RWPE1 (cell line): ENCODE data around the gene TMEM145.

Experiments used
- CTCF ChIA-PET: fragments of 350-600 bp; sonication (Branson Sonifier 250); formaldehyde crosslinking; extraction: SDS; loops from one replicate; lab custom pipeline; 2021; lab: Yijun Ruan, JAX
- POLR2A ChIA-PET: fragments of 400-600 bp; formaldehyde crosslinking; extraction: SDS; loops from one replicate; lab custom pipeline; 2020; ENCODE audit warnings: antibody characterized with exemption; ENCODE audit not compliant: low non-redundant PET; lab: Yijun Ruan, JAX
- DNase-seq: peaks from one replicate; pipeline ENCODE4 v3.0.0; 2012; ENCODE audit warnings: low spot score
- H3K27ac ChIP-seq: fragments of 450-650 bp; 2 replicates; pipeline ENCODE4 v1.5.1; 2017
- TF ChIP-seq, protein P1 (sequence below): fragments of 450-650 bp; conservative IDR thresholded peaks from 2 replicates; pipeline ENCODE4 v1.5.1; 2017; ENCODE audit warnings: low read depth, mild to moderate bottlenecking

Gene TMEM145

GRCh38 chr19:42369433-42370067, 56.4 kb downstream of the TMEM145 start:
- no peak for DNase-seq
- POLR2A ChIA-PET, result no interaction called here
- TF ChIP-seq, protein P1, sequence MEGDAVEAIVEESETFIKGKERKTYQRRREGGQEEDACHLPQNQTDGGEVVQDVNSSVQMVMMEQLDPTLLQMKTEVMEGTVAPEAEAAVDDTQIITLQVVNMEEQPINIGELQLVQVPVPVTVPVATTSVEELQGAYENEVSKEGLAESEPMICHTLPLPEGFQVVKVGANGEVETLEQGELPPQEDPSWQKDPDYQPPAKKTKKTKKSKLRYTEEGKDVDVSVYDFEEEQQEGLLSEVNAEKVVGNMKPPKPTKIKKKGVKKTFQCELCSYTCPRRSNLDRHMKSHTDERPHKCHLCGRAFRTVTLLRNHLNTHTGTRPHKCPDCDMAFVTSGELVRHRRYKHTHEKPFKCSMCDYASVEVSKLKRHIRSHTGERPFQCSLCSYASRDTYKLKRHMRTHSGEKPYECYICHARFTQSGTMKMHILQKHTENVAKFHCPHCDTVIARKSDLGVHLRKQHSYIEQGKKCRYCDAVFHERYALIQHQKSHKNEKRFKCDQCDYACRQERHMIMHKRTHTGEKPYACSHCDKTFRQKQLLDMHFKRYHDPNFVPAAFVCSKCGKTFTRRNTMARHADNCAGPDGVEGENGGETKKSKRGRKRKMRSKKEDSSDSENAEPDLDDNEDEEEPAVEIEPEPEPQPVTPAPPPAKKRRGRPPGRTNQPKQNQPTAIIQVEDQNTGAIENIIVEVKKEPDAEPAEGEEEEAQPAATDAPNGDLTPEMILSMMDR, result no peak
- H3K27ac ChIP-seq, result no peak overlapping the region
- CTCF ChIA-PET, result interaction anchor here (0.6 kb wide), 1 partner anchor 11 kb away, joined by 3 read pairs; no protein-coding TSS in a partner anchor

- no peak for DNase-seq
- ChIA-PET CTCF (interaction anchor here (0.6 to 0.7 kb wide), 2 partner anchors 12 to 24 kb away, joined by 3 to 5 read pairs; no protein-coding TSS in a partner anchor), POLR2A (no interaction called here)
- no peak overlapping the region for H3K27ac ChIP-seq
- TF ChIP-seq, protein P1, result no peak
These were observed 57.0 kb downstream of the TMEM145 start for GRCh38 chr19:42370068-42370520.

DNA sequence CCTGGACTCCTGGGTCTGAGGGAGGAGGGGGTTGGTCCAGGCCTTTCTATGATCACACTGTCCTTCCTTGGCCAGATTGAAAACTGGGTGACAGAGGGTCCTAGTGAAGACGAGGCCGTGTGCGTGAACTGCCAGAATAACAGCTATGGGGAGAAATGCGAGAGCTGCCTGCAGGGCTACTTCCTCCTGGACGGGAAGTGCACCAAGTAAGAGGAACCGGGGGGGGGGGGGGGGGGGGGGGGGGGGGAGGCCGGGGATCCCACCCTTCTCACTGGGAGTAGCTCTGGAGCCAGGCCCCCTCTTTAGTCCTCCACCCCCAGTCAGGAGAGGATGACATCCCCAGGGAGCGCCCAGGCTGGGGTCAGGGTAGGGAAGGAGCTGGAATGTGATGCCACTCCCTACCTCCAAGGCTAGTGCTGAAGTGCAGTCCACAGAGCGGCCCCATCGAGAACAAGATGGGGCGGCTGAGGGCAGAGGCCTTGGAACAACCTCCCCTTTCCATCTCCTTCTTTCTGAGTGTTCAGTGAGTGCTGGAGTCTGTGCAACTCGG, 57.6 kb downstream of the TMEM145 start:
- no peak overlapping the region for H3K27ac ChIP-seq
- ChIA-PET POLR2A (no interaction called here), CTCF (interaction anchor here (0.6 to 1.1 kb wide), 3 partner anchors 12 to 49 kb away, joined by 3 to 6 read pairs (median 5); no protein-coding TSS in a partner anchor)
- TF ChIP-seq, protein P1, result no peak
- DNase-seq, result no peak
